HG03521 (cell line): ENCODE data around the gene TEKT4.
"Not testable (repeated sequence)": the region's sequence is repeated elsewhere in the genome, so short reads cannot be mapped to it uniquely, and the experiment has no call there.

Experiments
- ATAC-seq: cut with Tn5 transposase; IDR thresholded peaks from one replicate; pipeline ENCODE4 v1.9.1; 2021; ENCODE audit warnings: mild to moderate bottlenecking, moderate library complexity; ENCODE audit not compliant: unreplicated experiment

The TEKT4 gene

GRCh38 chr2:94871226-94872087 lies at the start of gene TEKT4:
TSS of gene TEKT4 (plus strand) at chr2:94871430. CDS start at chr2:94871580, 150 bp downstream.
- no peak for ATAC-seq

GRCh38 chr2:94839224-94839623 lies 32.0 kb upstream of the TEKT4 start:
- ATAC-seq, result not testable (repeated sequence)

- ATAC-seq, result not testable (repeated sequence)
Measured at GRCh38 chr2:94856856-94857255, 14.4 kb upstream of the TEKT4 start.

- not testable (repeated sequence) for ATAC-seq
Measured at GRCh38 chr2:94857367-94858162, 13.7 kb upstream of the TEKT4 start.

- not testable (repeated sequence) for ATAC-seq
Measured at GRCh38 chr2:94858163-94858888, 12.9 kb upstream of the TEKT4 start.

- ATAC-seq, result no peak
Measured at GRCh38 chr2:94861308-94862152, 9.7 kb upstream of the TEKT4 start.

GRCh38 chr2:94862903-94863302 lies 8.3 kb upstream of the TEKT4 start:
- ATAC-seq, result not testable (repeated sequence)

- ATAC-seq, result no peak
Measured at GRCh38 chr2:94869131-94869530, 2.1 kb upstream of the TEKT4 start.

- no peak for ATAC-seq
Measured at GRCh38 chr2:94869552-94870439, 1.4 kb upstream of the TEKT4 start.

- ATAC-seq, result no peak
Measured at GRCh38 chr2:94870440-94871225, 597 bp upstream of the TEKT4 start.

GRCh38 chr2:94872088-94872618 lies 923 bp downstream of the TEKT4 start:
- ATAC-seq, result no peak

GRCh38 chr2:94872676-94873361 lies 1.6 kb downstream of the TEKT4 start:
- no peak for ATAC-seq

- no peak for ATAC-seq
Measured at GRCh38 chr2:94873362-94874276, 2.4 kb downstream of the TEKT4 start.

- ATAC-seq, result peak; percentile 89
Measured at GRCh38 chr2:94874277-94874997, 3.2 kb downstream of the TEKT4 start.

GRCh38 chr2:94875064-94875819 lies 4.0 kb downstream of the TEKT4 start:
- no peak for ATAC-seq
